Type B pancreatic cell (in vitro differentiated cells): ENCODE data around the gene FBXO46. TPM values are rescaled to one million over a fixed set of nuclear protein-coding genes. Genes with fewer than 3 reads are reported as not detected.
A peak's percentile ranks its signal among the peaks of the same experiment; 100 is the strongest.

Source experiments
- DNase-seq: peaks from one replicate; pipeline ENCODE4 v3.0.0; 2021; ENCODE audit warnings: mixed read lengths; ENCODE audit not compliant: unreplicated experiment; ENCODE audit errors: extremely low spot score
- H3K27ac Mint-ChIP-seq: 2 replicates; pipeline ENCODE4 v1.8.0; 2021; ENCODE audit warnings: mild to moderate bottlenecking, mixed read lengths
- H3K27me3 Mint-ChIP-seq: 2 replicates; pipeline ENCODE4 v1.8.0; 2021; ENCODE audit warnings: mixed read lengths
- H3K36me3 Mint-ChIP-seq: 2 replicates; pipeline ENCODE4 v1.8.0; 2021; ENCODE audit warnings: mixed read lengths
- H3K4me1 Mint-ChIP-seq: one replicate; pipeline ENCODE4 v1.8.0; 2021; ENCODE audit warnings: mixed read lengths; ENCODE audit not compliant: unreplicated experiment
- H3K4me3 Mint-ChIP-seq: 2 replicates; pipeline ENCODE4 v1.8.0; 2021; ENCODE audit warnings: mild to moderate bottlenecking, mixed read lengths
- H3K9me3 Mint-ChIP-seq: 2 replicates; pipeline ENCODE4 v1.8.0; 2021; ENCODE audit warnings: mixed read lengths
- total RNA-seq: library from RNA; stranded (reverse); gene quantifications from 2 replicates; pipeline ENCODE4 v1.2.1, GENCODE V29; 2021; ENCODE audit warnings: low replicate concordance
- TF ChIP-seq, protein P1 (sequence below): fragments of 200-600 bp; sonication (generic); conservative IDR thresholded peaks from 2 replicates; pipeline ENCODE4 v1.5.0; 2021; ENCODE audit warnings: antibody characterized with exemption, mild to moderate bottlenecking

FBXO46 gene
- total RNA-seq, 1 donor from 2014 or later, result 37.5 TPM

DNA sequence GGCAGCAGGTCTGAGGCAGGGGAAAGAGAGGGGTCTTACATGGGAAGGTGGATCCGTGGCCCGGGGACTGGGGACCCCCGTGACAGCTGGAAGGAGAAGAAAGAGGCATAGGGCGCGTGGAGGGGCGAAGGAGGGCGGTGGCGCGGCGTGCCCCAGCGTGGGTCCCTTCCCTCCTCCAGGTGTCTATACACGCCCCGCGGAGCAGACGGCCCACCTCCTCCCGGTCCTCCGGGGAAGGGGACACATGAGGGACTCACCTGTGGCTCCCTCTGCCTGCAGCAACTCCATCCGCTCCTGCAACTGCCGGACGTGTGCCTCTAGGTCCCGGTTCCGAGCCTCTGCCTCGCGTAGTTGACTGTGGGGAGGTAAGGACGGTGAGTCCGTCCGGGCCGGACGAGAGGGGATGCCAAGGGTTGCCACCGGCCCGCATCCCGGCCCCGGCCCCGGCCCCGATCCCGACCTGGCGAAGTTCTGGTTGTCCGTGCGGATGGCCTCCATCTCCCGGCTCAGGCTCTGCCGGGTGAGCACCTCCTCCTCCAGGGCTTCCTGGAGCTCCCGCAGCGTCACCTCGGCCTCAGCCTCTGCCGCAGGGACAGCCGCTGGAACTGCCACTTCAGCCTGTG is 40.7 kb upstream of the FBXO46 start:
- no peaks in the 10 kb centered on the region for H3K9me3 Mint-ChIP-seq
- H3K27ac Mint-ChIP-seq, result peak overlapping the region; percentile 98
- H3K4me3 Mint-ChIP-seq, result peak overlapping the region; percentile 68
- TF ChIP-seq, protein P1, sequence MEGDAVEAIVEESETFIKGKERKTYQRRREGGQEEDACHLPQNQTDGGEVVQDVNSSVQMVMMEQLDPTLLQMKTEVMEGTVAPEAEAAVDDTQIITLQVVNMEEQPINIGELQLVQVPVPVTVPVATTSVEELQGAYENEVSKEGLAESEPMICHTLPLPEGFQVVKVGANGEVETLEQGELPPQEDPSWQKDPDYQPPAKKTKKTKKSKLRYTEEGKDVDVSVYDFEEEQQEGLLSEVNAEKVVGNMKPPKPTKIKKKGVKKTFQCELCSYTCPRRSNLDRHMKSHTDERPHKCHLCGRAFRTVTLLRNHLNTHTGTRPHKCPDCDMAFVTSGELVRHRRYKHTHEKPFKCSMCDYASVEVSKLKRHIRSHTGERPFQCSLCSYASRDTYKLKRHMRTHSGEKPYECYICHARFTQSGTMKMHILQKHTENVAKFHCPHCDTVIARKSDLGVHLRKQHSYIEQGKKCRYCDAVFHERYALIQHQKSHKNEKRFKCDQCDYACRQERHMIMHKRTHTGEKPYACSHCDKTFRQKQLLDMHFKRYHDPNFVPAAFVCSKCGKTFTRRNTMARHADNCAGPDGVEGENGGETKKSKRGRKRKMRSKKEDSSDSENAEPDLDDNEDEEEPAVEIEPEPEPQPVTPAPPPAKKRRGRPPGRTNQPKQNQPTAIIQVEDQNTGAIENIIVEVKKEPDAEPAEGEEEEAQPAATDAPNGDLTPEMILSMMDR, result no peak
- no peak for DNase-seq
- H3K27me3 Mint-ChIP-seq, result no peaks in the 10 kb centered on the region
- H3K4me1 Mint-ChIP-seq, result peaks cover 8% of the 10 kb centered on the region
- H3K36me3 Mint-ChIP-seq, result no peaks in the 10 kb centered on the region

DNA sequence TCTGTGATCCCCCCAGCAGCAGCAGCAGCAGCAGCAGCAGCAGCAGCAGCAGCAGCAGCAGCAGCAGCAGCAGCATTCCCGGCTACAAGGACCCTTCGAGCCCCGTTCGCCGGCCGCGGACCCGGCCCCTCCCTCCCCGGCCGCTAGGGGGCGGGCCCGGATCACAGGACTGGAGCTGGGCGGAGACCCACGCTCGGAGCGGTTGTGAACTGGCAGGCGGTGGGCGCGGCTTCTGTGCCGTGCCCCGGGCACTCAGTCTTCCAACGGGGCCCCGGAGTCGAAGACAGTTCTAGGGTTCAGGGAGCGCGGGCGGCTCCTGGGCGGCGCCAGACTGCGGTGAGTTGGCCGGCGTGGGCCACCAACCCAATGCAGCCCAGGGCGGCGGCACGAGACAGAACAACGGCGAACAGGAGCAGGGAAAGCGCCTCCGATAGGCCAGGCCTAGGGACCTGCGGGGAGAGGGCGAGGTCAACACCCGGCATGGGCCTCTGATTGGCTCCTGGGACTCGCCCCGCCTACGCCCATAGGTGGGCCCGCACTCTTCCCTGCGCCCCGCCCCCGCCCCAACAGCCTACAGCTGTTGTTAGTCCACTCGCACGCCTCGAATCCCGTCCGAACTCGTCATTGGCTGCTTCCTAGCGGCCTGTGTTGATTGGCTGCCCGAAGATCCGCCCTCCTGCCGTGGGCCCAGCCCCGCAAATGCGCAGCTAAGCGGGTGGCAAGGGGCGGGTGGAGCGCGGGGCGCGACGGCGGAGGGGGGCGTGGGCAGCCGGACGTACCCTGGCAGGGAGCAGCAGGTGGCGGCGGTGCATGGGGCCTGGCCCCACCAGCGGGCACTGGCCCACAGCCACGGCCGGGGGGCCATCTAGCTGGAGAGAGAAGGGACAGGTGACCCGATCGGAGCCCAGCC is 39.8 kb upstream of the FBXO46 start:
- TF ChIP-seq, protein P1, result peak; percentile 99
- no peaks in the 10 kb centered on the region for H3K9me3 Mint-ChIP-seq
- peaks cover 8% of the 10 kb centered on the region for H3K4me1 Mint-ChIP-seq

DNA sequence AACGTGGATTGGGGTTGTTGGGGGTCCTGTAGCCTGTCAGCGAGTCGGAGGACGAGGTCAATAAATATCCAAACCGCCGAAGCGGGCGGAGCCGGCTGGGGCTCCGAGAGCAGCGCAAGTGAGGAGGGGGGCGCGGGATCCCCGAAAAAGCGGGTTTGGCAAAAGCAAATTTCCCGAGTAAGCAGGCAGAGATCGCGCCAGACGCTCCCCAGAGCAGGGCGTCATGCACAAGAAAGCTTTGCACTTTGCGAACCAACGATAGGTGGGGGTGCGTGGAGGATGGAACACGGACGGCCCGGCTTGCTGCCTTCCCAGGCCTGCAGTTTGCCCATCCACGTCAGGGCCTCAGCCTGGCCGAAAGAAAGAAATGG is 39.1 kb upstream of the FBXO46 start:
- Mint-ChIP-seq H3K27ac (peak overlapping the region; percentile 98), H3K4me1 (peaks cover 11% of the 10 kb centered on the region), H3K4me3 (peak overlapping the region; percentile 97), H3K27me3 (no peaks in the 10 kb centered on the region), H3K36me3 (no peaks in the 10 kb centered on the region), H3K9me3 (no peaks in the 10 kb centered on the region)
- TF ChIP-seq, protein P1, result no peak
- no peak for DNase-seq

More for the DNA sequence above, 39.8 kb upstream of the FBXO46 start:
- Mint-ChIP-seq H3K36me3 (no peaks in the 10 kb centered on the region), H3K27ac (peak overlapping the region; percentile 98), H3K27me3 (no peaks in the 10 kb centered on the region), H3K4me3 (peak overlapping the region; percentile 97)
- peak; percentile 97 for DNase-seq

DNA sequence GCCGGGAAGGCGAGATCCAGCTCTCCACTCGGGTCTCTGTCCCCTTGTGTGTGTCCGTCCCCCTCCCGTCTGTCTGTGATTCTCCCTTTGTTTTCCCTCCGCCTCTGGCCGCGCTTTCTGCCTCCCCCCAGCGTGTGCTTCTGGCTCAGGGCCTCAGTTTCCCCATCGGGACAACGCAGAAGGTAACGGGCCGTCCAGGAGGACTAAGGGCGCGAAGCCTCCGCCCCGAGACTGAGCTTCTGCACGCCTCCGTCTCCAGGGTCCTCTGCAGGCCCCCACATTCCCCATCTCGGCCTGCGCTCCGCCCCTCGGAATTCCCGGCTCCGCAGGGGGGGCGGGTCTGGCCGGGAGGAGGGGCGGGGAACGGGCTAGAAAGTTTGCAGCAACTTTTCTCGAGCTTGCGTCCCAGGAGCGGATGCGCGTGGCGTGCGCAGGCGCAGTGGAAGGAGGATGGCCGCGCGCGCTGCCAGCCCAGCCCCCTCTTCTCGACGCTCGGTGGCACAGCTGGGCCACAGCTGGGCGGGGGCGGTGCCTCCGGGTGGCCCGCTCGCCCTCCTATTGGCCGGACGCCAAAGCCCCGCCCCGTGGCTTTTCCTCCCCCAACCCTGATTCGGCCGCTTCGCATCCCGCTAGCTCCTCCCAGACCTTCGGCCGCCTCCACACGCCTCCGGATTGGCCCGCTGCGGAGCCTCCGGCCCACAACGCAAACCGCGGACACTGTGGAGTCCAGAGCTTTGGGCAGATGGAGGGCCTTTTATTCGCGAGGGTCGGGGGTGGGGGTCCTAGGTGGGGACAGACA is 38.5 kb upstream of the FBXO46 start, which contains the start of gene SIX5:
Gene SIX5 (minus strand): TSS at position 269 of the 799 bp plus-strand sequence. CDS start 408 bp downstream, outside the sequence.
- H3K4me1 Mint-ChIP-seq, result peaks cover 15% of the 10 kb centered on the region
- H3K27ac Mint-ChIP-seq, result peak within 1 kb of the TSS; percentile 98
- TF ChIP-seq, protein P1, result no peak
- no peaks in the 10 kb centered on the region for H3K27me3 Mint-ChIP-seq
- DNase-seq, result peak; percentile 100
- peak within 1 kb of the TSS; percentile 97 for H3K4me3 Mint-ChIP-seq
- no peaks in the 10 kb centered on the region for H3K9me3 Mint-ChIP-seq
- no peaks in the 10 kb centered on the region for H3K36me3 Mint-ChIP-seq

DNA sequence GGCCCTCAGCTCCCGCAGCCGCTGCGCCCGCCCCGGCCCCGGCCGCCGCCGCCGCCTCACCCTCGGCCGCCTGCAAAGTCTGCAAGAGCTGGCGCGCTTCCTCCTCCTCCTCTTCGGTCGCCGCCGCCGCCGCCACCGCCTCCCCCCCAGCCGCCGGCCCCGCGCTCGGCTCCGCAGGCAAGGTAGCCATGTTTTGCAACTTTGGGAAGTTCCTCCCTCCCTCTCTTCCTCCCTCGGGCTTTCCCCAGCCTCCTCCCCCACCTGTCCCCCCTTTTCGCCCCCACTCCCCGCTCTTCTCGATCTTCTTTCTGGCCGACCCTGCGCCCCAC is 37.9 kb upstream of the FBXO46 start:
- no peaks in the 10 kb centered on the region for H3K9me3 Mint-ChIP-seq
- peaks cover 15% of the 10 kb centered on the region for H3K4me1 Mint-ChIP-seq
- DNase-seq, result peak; percentile 80
- H3K27me3 Mint-ChIP-seq, result no peaks in the 10 kb centered on the region
- TF ChIP-seq, protein P1, result no peak
- H3K36me3 Mint-ChIP-seq, result no peaks in the 10 kb centered on the region
- peak overlapping the region; percentile 97 for H3K4me3 Mint-ChIP-seq
- peak overlapping the region; percentile 98 for H3K27ac Mint-ChIP-seq
